ENCODE measurements around the gene CFAP100. TPM values are rescaled to one million over a fixed set of nuclear protein-coding genes. Genes with fewer than 3 reads are reported as not detected.

The CFAP100 gene
- total and polyA plus RNA-seq, 9 of the 15 experiments (the other 6 are each of a cell fraction or from before 2014, with no cell fraction given), result not detected

GRCh38 chr3:126399756-126400155 is 5.0 kb downstream of the CFAP100 start:
- Histone ChIP-seq H3K4me3 (no peak overlapping the region), H3K4me2 (ENCODE audit: insufficient read depth, low read length) (no peak overlapping the region), H3K36me3 (ENCODE audit: control insufficient read depth, insufficient read depth, low read length) (no peaks in the 10 kb centered on the region), H3K27ac (ENCODE audit: extremely low read depth, low read depth, low read length) (no peak overlapping the region), H3K27me3 (ENCODE audit: control insufficient read depth in 2 of 2, insufficient read depth in 2 of 2, low read length in 2 of 2) (peaks cover 0 to 33% of the 10 kb centered on the region in 2 experiments; a peak in 3 of 5 replicates), H3K9ac (ENCODE audit: insufficient read depth in 1 of 2, low read depth in 2 of 2, low read length in 2 of 2) (no peak overlapping the region), H3K79me2 (ENCODE audit: control insufficient read depth, insufficient read depth, low read length) (no peaks in the 10 kb centered on the region), H3K9me1 (ENCODE audit: control insufficient read depth, insufficient read depth, low read length) (no peaks in the 10 kb centered on the region), H3K9me3 (replicated peaks; ENCODE audit: control insufficient read depth, insufficient read depth, low read depth, low read length) (no peaks in the 10 kb centered on the region), H3K4me1 (replicated peaks in 1 of 2; ENCODE audit: control insufficient read depth in 2 of 2, insufficient read depth in 2 of 2, low read length in 2 of 2) (no peaks in the 10 kb centered on the region; a peak in 1 of 5 replicates), H4K20me1 (replicated peaks; ENCODE audit: control insufficient read depth, insufficient read depth, low read length) (no peaks in the 10 kb centered on the region), H2AFZ (ENCODE audit: low read depth, low read length) (no peak overlapping the region)
- FAIRE-seq (no peak), DNase-seq (ENCODE audit: extremely low read depth in 1 of 4, low spot score in 3 of 4) (no peak), ATAC-seq (no peak)
- intact Hi-C loops (cut with micrococcal nuclease) (no loop called here), in situ Hi-C loops (cut with MboI) (loop anchor here (25.0 kb wide), 1 partner anchor 262 kb away; no protein-coding TSS in a partner anchor)
- no TSS peak for BruUV-seq (replicated peaks)
- 0% methylated on average over 4 of the region's 4 CpGs for WGBS (ENCODE audit: insufficient coverage, low coverage, missing lambda C conversion rate)
- CTCF ChIA-PET (ENCODE audit: low intra/inter-chr PET ratio), result no interaction called here
- no peak for TF ChIP-seq NRF1 (conservative IDR thresholded peaks at IDR 0.05 in 1 of 2, IDR thresholded peaks at IDR 0.05 in 1 of 2)
- TF ChIP-seq NFIC (IDR thresholded peaks at IDR 0.05), result no peak
- POLR2A ChIA-PET, result no interaction called here

GRCh38 chr3:126401611-126402160 is 7.0 kb downstream of the CFAP100 start:
- H3K4me2 ChIP-seq (ENCODE audit: insufficient read depth, low read length), result no peak overlapping the region
- ChIA-PET POLR2A (no interaction called here), CTCF (ENCODE audit: low intra/inter-chr PET ratio) (no interaction called here)
- H3K9ac ChIP-seq (ENCODE audit: insufficient read depth in 1 of 2, low read depth in 2 of 2, low read length in 2 of 2), result no peak overlapping the region
- no peaks in the 10 kb centered on the region; a peak in 1 of 5 replicates for H3K4me1 ChIP-seq (replicated peaks in 1 of 2; ENCODE audit: control insufficient read depth in 2 of 2, insufficient read depth in 2 of 2, low read length in 2 of 2)
- H3K36me3 ChIP-seq (ENCODE audit: control insufficient read depth, insufficient read depth, low read length), result no peaks in the 10 kb centered on the region
- 0% methylated on average over 6 of the region's 8 CpGs for WGBS (ENCODE audit: insufficient coverage, low coverage, missing lambda C conversion rate)
- in situ Hi-C loops (cut with MboI) (no loop called here), intact Hi-C loops (cut with micrococcal nuclease) (no loop called here)
- TF ChIP-seq SUPT5H (IDR thresholded peaks at IDR 0.05) (no peak), SAFB (IDR thresholded peaks at IDR 0.05; ENCODE audit: borderline replicate concordance, low read depth, low read length) (no peak), ZKSCAN3 (CRISPR knock-in tag; IDR thresholded peaks at IDR 0.05) (no peak), MEF2D (tag; conservative IDR thresholded peaks at IDR 0.05; ENCODE audit: low read depth) (no peak), POU5F1 (IDR thresholded peaks at IDR 0.05; ENCODE audit: borderline replicate concordance, low read depth, low read length, partially characterized antibody) (no peak), THAP12 (CRISPR knock-in tag; IDR thresholded peaks at IDR 0.05) (no peak), FOXP1 (CRISPR knock-in tag; IDR thresholded peaks at IDR 0.05) (no peak), HMG20B (CRISPR knock-in tag; IDR thresholded peaks at IDR 0.05) (no peak), KLF6 (CRISPR knock-in tag; IDR thresholded peaks at IDR 0.05; ENCODE audit: borderline replicate concordance) (no peak)
- H2AFZ ChIP-seq (ENCODE audit: low read depth, low read length), result no peak overlapping the region
- H3K4me3 ChIP-seq, result no peak overlapping the region
- ATAC-seq (no peak), DNase-seq (ENCODE audit: extremely low read depth in 1 of 4, low spot score in 3 of 4) (no peak), FAIRE-seq (no peak)
- H3K27ac ChIP-seq (ENCODE audit: extremely low read depth, low read depth, low read length), result no peak overlapping the region
- no peaks in the 10 kb centered on the region for H3K9me3 ChIP-seq (replicated peaks; ENCODE audit: control insufficient read depth, insufficient read depth, low read depth, low read length)
- no TSS peak for BruUV-seq (replicated peaks)
- H3K9me1 ChIP-seq (ENCODE audit: control insufficient read depth, insufficient read depth, low read length), result no peaks in the 10 kb centered on the region
- H4K20me1 ChIP-seq (replicated peaks; ENCODE audit: control insufficient read depth, insufficient read depth, low read length), result no peaks in the 10 kb centered on the region
- peaks cover 0 to 29% of the 10 kb centered on the region in 2 experiments; a peak in 3 of 5 replicates for H3K27me3 ChIP-seq (ENCODE audit: control insufficient read depth in 2 of 2, insufficient read depth in 2 of 2, low read length in 2 of 2)
- no peaks in the 10 kb centered on the region for H3K79me2 ChIP-seq (ENCODE audit: control insufficient read depth, insufficient read depth, low read length)

Data from K562 (cell line).